H1 (cell line): Measurements from ENCODE around the gene ENPEP. TPM values are rescaled to one million over a fixed set of nuclear protein-coding genes. Genes with fewer than 3 reads are reported as not detected.

Source experiments
- CEBPB ChIP-seq: IDR thresholded peaks from 2 replicates; pipeline ENCODE4 v1.6.1; 2012; ENCODE audit warnings: low read depth, low read length
- CREB1 ChIP-seq: IDR thresholded peaks from 2 replicates; pipeline ENCODE4 v1.6.1; 2012; ENCODE audit warnings: inconsistent platforms
- KDM5A ChIP-seq: fragments of 200-600 bp; IDR thresholded peaks from 2 replicates; pipeline ENCODE4 v1.7.1; 2012; ENCODE audit warnings: mild to moderate bottlenecking, low read length, inconsistent platforms, mixed read lengths
- polyA plus RNA-seq, 7 experiments: library from polyadenylated mRNA; depleted of rRNA in 3 of 7; stranded (reverse) in 5 of 7; unstranded in 2 of 7; fragments of >200 nt in 5 of 7; fragments of 200-250 nt in 2 of 7; gene quantifications; 1 replicate in 5 of 7; 2 replicates in 1 of 7; 4 replicates in 1 of 7; pipeline versions ENCODE4 v1.2.1 to v1.2.3, GENCODE V29; 2011 to 2013; ENCODE audit warnings: missing spikeins in 2 of 7, mixed read lengths in 2 of 7
- total RNA-seq: library from RNA; stranded (reverse); fragmentation: NEBNext Ultra II Directional; extraction: Animal tissue kit (Norgen Biotek cat#: 25700); gene quantifications from 2 replicates; pipeline ENCODE4 v1.2.1, GENCODE V29; 2021

Gene ENPEP
- total and polyA plus RNA-seq, 2 of the 8 experiments (the other 6 are each of a cell fraction or from before 2014, with no cell fraction given) = 0.09 to 0.61 TPM

GRCh38 chr4:110484767-110485166, 8.8 kb downstream of the ENPEP start (continued):
- TF ChIP-seq CREB1 (no peak), KDM5A (no peak), CEBPB (no peak)
